HFFc6 (cell line): ENCODE data around the gene SHLD1. TPM values are rescaled to one million over a fixed set of nuclear protein-coding genes. Genes with fewer than 3 reads are reported as not detected.

Source experiments
- DNase-seq: peaks from one replicate; pipeline ENCODE4 v3.0.0-alpha.2; 2018
- H3K27ac Mint-ChIP-seq: 2 replicates; pipeline ENCODE4 v1.8.0; 2020; ENCODE audit warnings: mild to moderate bottlenecking, mixed read lengths
- H3K27me3 Mint-ChIP-seq: 2 replicates; pipeline ENCODE4 v1.8.0; 2021; ENCODE audit warnings: mild to moderate bottlenecking, moderate library complexity, mixed read lengths; ENCODE audit not compliant: insufficient read depth
- H3K36me3 Mint-ChIP-seq: 2 replicates; pipeline ENCODE4 v1.8.0; 2021; ENCODE audit warnings: low read depth, mixed read lengths
- H3K4me1 Mint-ChIP-seq: 2 replicates; pipeline ENCODE4 v1.8.0; 2020; ENCODE audit warnings: low read depth, mixed read lengths
- H3K4me3 Mint-ChIP-seq: 2 replicates; pipeline ENCODE4 v1.8.0; 2020; ENCODE audit warnings: mild to moderate bottlenecking, moderate library complexity, mixed read lengths
- H3K9me3 Mint-ChIP-seq: 2 replicates; pipeline ENCODE4 v1.8.0; 2020; ENCODE audit warnings: mild to moderate bottlenecking, mixed read lengths
- total RNA-seq, 6 experiments: library from RNA; stranded (reverse); fragmentation: NEBNext Ultra II Directional; extraction: Animal tissue kit (Norgen Biotek cat#: 25700); gene quantifications; 2 replicates in 1 of 6; 3 replicates in 5 of 6; pipeline ENCODE4 v1.2.3, GENCODE V29; 2021
- TF ChIP-seq, protein P1 (sequence below): fragments of 200-600 bp; sonication (generic); IDR thresholded peaks from 2 replicates; pipeline ENCODE4 v1.5.0; 2021; ENCODE audit warnings: antibody characterized with exemption, mild to moderate bottlenecking

Gene SHLD1
- total RNA-seq, 6 experiments from 2014 or later: 3.5 to 4.4 (median 3.8) TPM

DNA sequence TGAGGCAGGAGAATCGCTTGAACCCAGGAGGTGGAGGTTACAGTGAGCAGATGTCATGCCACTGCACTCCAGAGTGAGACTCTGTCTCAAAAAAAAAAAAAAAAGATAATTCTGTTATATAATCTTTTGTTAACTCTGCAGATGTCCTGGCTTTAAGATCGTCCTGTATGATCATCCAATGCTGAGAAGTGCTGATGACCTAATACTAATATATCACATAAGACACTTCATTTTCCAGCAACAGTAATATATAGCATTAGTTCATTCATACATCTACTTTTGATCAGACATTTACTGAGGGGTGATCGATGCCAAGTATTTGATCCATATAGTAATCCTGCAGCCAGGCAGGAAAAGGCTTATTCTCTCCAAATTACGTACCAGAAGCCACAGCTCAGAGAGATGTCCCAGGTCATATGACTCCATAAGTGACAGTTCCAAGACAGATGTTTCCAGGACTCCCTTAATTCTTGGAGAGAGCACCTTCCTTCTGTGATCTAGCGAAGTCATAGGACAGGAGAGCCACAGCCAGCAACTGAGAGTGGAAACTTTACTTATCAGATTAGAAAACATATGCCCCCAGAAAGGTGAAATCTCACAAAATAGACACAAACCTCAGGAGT is 60.7 kb downstream of the SHLD1 start:
- no peaks in the 10 kb centered on the region for H3K9me3 Mint-ChIP-seq
- TF ChIP-seq, protein P1, sequence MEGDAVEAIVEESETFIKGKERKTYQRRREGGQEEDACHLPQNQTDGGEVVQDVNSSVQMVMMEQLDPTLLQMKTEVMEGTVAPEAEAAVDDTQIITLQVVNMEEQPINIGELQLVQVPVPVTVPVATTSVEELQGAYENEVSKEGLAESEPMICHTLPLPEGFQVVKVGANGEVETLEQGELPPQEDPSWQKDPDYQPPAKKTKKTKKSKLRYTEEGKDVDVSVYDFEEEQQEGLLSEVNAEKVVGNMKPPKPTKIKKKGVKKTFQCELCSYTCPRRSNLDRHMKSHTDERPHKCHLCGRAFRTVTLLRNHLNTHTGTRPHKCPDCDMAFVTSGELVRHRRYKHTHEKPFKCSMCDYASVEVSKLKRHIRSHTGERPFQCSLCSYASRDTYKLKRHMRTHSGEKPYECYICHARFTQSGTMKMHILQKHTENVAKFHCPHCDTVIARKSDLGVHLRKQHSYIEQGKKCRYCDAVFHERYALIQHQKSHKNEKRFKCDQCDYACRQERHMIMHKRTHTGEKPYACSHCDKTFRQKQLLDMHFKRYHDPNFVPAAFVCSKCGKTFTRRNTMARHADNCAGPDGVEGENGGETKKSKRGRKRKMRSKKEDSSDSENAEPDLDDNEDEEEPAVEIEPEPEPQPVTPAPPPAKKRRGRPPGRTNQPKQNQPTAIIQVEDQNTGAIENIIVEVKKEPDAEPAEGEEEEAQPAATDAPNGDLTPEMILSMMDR: no peak

DNA sequence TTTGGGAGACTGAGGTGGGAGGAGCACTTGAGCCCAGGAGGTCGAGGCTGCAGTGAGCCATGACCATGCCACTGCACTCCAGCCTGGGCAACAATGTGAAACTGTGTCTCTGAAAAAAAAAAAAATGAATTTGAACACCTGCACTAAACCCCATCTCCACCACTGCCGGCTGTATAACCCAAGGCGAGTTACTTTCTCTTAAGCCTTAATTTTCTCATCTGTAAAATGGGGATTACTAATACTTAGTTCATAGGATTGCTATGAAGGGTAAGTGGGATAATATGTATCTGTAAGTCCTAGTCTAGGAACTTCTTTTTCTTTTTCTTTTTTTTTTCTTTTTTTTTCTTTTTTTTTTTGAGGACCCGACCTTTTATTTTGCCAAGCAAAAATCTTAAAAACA is 61.5 kb downstream of the SHLD1 start:
- no peak overlapping the region for H3K4me3 Mint-ChIP-seq
- H3K36me3 Mint-ChIP-seq: no peaks in the 10 kb centered on the region
- H3K27ac Mint-ChIP-seq: no peak overlapping the region
- TF ChIP-seq, protein P1: no peak
- no peaks in the 10 kb centered on the region for H3K9me3 Mint-ChIP-seq
- DNase-seq: no peak
- H3K27me3 Mint-ChIP-seq: no peaks in the 10 kb centered on the region; the same call in 1 of the 2 replicates
- no peaks in the 10 kb centered on the region for H3K4me1 Mint-ChIP-seq

More for the DNA sequence above, 60.7 kb downstream of the SHLD1 start:
- Mint-ChIP-seq H3K27ac (no peak overlapping the region), H3K4me1 (no peaks in the 10 kb centered on the region), H3K4me3 (no peak overlapping the region), H3K27me3 (no peaks in the 10 kb centered on the region; the same call in 1 of the 2 replicates), H3K36me3 (no peaks in the 10 kb centered on the region)
- no peak for DNase-seq

DNA sequence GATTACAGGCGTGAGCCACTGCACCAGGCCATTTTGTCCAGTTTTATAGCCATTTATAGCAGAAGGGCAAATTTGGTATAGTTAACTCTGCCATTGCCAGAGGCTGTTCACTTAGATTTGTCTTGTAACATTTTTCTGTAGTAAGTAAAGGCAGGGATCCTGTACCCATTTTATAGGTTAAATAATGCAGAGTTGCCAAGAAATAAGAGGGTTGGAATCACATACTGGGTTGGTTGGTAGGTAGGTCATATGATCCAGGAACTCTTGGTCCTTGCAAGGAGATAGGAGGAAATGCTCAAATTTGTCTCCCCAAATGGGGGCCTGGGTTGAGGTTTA is 68.1 kb downstream of the SHLD1 start:
- DNase-seq: no peak
- TF ChIP-seq, protein P1: no peak
- Mint-ChIP-seq H3K27ac (no peak overlapping the region), H3K36me3 (no peaks in the 10 kb centered on the region), H3K4me1 (peaks cover 5% of the 10 kb centered on the region), H3K27me3 (peaks cover 2% of the 10 kb centered on the region), H3K4me3 (no peak overlapping the region), H3K9me3 (no peaks in the 10 kb centered on the region)

DNA sequence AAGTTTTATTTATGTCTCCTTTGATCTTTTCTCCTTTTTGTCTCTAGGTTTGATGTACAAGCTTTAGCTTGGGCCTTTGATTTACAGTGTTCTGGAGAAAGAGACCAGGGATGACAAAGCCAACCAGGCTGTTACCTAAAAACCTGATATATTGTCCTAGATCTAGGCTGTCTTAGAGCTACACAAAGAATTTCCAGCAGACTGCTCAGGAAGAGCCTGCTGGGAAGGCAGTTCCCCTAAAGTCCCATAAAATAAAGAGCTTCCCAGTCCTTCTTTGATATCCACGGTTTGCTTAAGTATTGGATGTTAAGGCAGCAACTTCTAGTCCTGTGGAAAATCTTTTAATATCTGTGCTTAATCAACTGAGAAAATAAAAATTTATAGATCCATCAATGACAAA is 70.5 kb downstream of the SHLD1 start:
- Mint-ChIP-seq H3K4me1 (peaks cover 5% of the 10 kb centered on the region), H3K9me3 (no peaks in the 10 kb centered on the region), H3K36me3 (no peaks in the 10 kb centered on the region), H3K27me3 (peaks cover 4% of the 10 kb centered on the region), H3K27ac (no peak overlapping the region), H3K4me3 (no peak overlapping the region)
- no peak for DNase-seq
- TF ChIP-seq, protein P1: no peak

DNA sequence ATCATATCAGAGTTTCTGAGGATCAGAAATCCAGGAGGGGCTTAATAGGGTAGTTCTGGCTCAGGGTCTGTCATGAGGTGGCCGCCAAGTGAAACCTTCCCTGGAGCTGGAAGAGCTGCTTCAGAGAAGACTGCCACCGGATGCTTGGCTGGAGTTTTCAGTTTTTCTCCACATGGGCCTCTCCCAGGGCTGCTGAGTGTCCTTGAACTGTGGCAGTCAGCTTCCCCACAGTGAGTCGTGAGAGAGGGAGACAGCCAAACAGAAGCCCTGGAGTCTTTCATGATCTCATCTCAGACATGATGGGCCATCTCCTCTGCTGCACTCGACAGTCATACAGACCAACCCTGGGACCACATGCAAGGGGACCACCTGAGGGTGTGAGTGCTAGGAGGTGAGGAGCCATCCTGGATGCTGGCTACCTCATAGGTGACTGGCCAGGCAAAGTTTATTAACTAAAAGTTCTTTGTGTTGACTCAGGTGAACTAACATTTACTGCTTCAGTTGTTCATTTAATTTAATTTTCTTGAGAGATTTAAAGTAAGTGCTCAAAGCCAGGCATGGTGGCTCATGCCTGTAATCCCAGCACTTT is 71.5 kb downstream of the SHLD1 start:
- no peaks in the 10 kb centered on the region for H3K36me3 Mint-ChIP-seq
- no peak overlapping the region for H3K4me3 Mint-ChIP-seq
- H3K27me3 Mint-ChIP-seq: peaks cover 4% of the 10 kb centered on the region
- peaks cover 5% of the 10 kb centered on the region for H3K4me1 Mint-ChIP-seq
- TF ChIP-seq, protein P1: no peak
- no peak overlapping the region for H3K27ac Mint-ChIP-seq
- DNase-seq: no peak
- no peaks in the 10 kb centered on the region for H3K9me3 Mint-ChIP-seq
